ENCODE data around the gene SLIT1.

Gene SLIT1

DNA sequence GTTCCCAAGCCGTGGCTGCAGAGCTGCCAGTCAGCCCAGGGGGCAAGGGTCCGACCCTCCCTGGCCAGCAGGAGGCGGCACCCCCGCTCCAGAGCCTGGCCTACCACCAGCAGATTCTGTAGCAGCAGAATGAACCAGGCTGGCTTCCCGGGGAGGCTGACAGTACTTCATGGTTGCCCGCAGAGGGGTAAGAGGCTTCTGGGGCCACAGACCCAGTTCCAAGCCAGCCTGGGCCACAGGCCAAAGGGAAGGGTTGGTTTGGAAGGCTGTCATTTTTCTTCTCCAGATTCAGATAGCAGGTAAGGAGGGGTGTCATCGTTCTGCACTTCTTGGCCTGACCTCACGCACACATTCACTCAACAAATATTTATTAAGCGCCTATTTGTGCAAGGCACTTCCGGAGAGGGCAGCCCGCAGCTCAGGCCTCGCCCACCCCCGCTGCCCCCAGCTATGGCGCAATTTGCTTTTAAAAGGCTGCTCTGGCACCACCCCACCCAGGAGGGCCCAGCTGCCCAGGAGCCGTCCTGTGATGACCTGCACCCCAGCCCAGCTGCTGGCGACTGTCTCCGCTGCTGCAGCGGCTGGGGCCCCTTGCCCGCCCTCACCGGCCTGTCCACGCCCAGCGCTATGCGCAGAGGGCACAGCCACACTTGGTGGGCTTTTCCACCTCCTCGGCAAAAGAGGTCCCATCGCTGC lies 185.1 kb downstream of the SLIT1 start:
- no peak for DNase-seq (ENCODE audit: low spot score)

DNA sequence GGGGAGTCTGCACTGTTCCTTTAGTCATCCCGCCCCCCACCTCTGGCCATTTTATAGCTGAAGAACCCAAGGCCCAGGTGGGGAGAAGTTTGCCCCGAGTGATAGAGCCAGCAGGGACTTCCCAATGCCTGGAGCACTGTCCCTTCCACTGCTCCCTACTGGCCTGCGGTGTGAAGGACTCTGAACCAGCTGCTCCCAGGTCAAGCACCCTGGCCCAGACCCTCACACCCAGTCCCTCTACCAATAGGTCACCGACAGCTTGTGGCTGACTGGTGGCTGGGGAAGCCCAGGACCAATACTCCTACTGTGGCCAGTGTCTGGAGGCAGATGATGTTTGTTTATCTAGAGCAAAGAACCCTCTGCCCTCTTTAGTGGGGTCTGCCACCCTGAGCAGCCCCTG lies 185.8 kb downstream of the SLIT1 start:
- DNase-seq (ENCODE audit: low spot score): no peak

DNA sequence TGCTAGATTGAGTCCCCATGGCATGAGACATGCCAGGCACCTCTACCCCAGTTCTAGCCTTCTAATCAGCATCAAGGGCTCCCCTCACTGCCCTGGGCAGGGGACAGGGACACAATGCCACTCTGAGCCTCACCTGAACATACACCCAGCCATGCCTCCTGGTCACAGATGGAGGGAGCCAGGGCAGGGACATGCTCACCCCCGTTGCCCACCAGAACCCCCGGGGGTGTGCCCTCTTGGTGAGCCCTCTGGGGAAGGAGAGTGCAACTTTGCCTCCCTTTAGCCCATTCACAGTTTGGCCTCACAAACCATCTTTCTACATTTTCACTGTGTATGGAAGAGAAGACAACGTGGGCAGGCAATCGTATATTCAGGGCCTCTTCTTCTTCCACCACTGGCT lies 186.4 kb downstream of the SLIT1 start:
- no peak for DNase-seq (ENCODE audit: low spot score)

DNA sequence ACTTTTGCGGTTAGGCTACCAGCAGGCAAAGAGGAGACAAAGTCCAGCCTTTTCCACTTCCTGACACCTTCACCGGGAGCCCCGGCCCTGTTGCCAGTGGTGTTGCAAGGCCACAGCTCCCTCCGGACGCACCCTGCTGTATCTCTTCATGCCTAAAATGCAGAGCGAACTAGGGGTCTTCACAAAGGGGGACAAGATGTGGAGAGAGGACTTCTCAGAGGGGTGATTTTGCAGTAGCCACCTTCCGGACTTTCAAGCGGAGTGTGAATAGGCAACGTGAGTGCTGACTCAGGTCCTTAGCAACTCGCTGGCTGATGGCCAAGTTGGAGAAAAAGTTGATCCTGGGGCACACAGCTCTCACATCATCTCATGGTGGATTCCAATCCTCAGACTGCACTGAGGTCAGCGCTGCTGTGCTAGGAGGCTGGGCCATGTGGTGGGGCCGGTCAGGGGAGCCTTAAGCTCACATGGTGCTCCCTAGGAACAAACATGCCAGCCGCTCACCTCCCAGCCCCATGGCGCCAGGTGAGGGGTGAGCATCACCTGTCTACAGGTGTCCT lies 187.3 kb downstream of the SLIT1 start:
- no peak for DNase-seq (ENCODE audit: low spot score)

DNA sequence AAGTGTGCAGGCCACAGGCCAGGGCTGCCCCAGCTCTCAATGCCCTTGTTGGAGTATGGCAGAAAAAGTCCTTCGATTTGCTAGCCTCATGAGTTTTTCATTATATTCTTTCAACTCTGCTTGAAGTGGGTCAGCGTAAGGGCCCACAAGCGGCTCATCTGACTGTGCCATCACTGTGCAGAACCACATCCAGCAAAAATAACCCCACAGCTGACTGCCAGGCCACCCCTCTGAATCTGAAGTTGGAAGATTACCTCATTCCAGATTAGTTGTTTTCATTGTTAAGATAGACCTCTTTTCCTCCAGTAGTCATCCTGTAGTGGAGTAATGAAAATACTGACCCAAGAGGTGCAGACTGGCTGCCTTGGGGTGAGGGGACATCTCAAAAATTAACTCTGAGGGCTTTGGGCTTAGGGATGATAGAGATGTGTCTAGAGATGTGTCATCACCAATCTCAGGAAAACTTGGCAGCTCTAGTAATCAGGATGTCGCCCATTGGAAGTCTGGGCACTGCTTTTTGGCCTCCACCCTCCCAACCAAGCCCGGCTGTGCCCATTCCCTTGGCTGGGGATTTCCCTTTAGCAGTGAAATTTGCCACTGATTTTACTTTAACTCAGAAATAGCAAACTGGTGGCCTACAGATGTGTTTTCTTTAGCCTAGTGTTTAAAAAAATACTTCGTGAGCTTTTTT lies 189.3 kb downstream of the SLIT1 start:
- DNase-seq (ENCODE audit: low spot score): no peak

DNA sequence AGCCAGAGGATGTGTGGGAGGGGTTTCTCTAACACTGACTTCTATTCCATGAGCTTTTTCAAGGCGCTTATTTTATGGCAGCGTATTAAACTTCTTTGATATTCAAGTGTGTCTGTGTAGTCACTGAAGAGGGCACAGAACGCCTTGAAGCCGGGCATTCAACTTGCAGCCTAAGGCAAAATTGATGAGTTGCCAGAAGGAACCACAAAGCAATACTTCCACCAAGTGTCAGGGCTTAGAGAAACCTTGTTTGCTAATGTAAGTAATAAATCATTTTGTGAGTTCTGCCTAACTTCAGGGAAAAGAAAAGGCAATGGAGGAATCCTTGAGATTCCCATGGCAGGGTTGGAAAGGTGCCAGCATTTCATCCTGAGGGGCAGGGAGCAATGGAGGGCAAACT lies 189.9 kb downstream of the SLIT1 start:
- no peak for DNase-seq (ENCODE audit: low spot score)

DNA sequence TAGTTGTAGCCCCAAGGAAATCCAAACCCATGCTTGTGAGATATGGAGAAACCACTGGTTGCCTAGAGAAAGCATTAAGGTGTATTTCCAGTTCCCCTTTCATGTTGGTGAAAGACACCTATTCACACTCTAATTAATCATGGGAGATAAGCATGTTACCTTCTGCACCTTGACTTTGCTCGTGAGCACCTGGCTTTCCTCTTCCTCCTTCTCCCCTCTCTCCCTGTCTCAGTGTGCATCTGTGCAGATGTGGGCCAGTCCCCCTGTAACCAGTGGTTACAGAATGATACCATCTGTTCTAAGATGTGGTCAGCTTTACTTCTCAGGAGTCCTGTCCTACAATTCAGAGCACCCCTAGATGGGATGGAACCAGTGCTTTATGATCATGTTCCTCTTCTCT lies 193.0 kb downstream of the SLIT1 start:
- DNase-seq (ENCODE audit: low spot score): no peak

DNA sequence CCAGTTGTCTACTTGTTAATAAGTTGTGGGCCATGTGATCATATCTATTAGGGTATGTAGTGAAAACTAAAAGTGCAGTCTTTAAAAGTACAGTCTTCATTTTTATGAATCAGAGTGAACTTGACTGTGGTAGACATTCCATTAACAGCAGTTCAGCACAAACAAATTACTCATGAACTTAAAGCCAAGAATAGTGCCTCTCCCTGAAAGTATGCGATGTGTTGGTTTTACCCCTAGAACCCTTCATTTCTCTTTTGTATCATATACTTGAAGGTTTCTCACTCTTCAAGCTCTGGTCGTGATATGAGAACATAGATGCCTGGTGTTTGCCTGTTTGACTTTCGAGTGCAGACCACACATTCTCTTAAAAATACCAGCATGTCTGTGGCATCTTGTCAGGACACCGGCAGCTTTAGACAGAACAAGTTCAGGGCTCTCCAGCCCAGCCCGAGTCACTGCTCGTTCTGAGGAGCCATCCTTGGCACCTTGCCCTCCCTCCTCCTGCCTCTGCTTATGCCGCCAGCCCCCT lies 194.4 kb downstream of the SLIT1 start:
- DNase-seq (ENCODE audit: low spot score): no peak

DNA sequence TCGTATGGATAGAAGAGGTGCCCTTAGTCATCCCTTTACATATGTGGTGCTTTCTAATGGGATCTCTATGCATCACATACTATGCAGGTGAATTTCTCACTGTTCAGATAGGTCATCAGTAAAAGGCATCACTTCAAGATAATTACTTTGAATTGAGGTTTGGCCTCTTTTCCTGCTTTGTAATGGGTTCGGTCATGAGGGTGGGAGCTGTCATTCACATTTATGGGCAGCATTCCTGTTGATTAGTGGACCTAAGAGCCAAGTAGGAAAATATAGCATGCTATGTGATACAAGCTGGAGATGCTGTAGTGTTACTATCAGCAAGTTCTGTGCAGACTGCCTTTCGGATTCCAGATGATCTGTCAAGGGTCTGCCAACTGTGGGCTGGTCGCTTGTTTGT lies 197.3 kb downstream of the SLIT1 start:
- DNase-seq (ENCODE audit: low spot score): no peak

DNA sequence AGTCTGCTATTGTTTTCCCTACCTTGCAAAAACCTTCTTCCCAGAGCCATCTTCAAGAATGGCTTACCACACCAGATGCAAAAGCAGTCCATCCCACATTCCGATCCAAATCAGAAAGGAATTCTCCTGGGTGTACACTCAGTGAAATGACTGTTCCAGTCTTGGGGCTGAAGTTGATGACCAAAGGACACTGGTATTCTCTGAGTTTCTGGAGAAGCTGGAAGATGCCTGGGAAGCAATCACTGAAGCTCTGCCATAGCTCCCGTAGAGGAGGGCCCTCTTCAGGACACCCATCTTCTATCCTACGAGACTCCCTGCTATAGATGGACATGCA lies 197.9 kb downstream of the SLIT1 start:
- no peak for DNase-seq (ENCODE audit: low spot score)

DNA sequence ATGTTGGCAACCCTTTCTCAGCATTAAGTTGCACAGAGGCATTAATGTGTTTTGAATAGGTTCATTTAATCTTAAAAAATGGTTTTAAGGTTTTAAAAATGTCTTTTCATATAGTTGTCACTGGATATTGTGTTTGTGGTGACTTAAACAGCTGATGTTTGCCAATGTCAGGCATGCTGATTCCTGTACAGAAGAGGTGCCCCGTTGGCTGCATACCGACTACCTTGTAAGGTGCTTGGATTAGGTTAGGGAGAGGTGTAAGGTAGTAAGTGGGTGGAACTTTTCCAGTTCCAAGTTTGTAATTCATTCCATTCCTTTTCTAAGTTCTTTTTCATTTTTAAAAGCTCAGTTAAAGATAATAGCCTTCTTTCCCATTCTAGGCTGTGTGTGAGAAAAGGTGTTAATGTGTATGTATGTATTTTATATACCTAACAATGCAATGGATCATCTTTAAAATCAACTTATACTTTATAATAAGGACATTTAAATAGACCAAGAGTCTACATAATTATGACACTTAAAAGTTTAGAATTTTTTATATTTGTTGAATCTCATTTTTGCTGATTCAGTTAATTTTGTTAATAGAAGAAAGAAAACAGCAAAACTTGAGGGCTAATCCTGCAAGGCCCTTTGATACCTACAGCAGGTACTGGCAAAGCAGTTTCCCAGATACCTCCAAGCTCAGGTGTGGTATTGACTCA lies 198.5 kb downstream of the SLIT1 start:
- DNase-seq (ENCODE audit: low spot score): no peak

DNA sequence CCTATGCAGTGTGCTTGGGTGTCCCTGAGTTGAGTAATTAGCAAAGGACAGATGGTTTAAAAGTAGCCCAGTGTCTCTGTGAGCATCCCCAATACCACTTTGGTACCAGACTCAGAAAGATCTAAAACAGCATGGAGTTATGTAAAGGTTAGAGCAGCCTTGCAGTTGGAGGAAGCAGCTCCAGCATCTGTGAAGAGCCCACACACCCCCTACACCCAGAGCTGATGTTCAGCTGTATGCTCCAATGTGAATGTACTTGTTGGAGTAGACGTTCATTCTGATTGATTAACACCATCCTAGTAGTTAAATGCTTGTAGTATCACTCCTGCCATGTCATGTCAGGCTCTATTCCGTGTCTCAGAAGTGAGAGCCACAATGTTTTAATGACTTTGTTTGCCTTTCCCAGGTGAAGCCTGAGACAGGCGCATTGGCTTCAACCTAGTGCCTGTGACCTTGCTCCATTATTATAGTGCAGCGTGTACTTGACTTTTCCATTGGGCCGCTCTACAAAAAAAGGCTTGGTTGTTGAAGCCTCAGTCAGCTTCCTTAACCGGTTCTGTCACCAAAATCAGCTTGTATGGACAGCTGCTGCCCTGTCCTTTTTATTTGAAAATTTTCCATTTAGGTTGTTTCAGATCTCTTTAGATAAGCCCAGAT lies 199.4 kb downstream of the SLIT1 start:
- no peak for DNase-seq (ENCODE audit: low spot score)

DNA sequence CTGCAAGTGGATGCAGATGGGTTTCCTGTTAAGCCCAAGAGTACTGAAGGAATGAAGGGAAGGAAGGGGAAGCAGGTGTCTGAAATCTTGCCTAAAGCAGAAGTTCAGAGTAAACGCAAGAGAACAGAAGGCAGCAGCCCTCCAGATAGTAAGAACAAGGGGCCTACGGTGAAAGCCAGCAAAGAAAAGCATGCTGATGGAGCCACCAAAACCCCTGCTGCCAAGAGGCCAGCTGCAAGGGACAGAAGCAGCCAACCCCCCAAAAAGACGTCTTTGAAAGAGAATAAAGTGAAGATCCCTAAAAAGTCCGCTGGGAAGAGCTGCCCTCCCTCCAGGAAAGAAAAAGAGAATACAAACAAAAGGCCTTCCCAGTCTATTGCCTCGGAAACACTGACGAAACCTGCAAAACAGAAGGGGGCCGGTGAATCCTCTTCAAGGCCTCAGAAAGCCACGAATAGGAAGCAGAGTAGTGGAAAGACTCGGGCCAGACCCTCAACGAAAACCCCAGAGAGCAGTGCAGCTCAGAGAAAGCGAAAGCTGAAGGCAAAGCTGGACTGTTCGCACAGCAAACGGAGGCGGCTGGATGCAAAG lies 201.1 kb downstream of the SLIT1 start:
- no peak for DNase-seq (ENCODE audit: low spot score)

DNA sequence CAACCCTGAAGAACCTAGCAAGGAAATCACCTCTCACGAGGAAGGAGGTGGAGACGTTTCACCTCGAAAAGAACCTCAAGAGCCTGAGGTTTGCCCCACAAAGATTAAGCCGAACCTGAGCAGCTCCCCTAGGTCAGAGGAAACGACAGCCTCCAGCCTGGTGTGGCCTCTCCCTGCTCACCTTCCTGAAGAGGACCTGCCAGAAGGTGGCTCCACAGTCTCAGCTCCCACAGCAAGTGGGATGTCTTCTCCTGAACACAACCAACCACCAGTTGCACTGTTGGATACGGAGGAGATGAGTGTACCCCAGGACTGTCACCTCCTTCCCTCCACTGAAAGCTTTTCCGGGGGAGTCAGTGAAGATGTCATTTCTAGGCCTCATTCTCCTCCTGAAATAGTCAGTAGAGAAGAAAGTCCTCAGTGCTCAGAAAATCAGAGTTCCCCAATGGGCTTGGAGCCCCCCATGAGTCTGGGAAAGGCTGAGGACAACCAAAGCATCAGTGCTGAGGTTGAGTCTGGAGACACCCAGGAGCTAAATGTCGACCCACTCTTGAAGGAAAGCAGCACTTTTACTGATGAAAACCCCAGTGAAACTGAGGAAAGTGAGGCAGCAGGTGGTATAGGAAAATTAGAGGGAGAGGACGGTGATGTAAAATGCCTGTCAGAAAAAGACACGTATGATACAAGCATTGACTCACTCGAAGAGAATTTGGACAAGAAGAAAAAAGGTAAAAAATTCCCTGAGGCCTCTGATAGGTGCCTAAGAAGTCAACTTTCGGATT lies 203.4 kb downstream of the SLIT1 start:
- DNase-seq (ENCODE audit: low spot score): no peak

DNA sequence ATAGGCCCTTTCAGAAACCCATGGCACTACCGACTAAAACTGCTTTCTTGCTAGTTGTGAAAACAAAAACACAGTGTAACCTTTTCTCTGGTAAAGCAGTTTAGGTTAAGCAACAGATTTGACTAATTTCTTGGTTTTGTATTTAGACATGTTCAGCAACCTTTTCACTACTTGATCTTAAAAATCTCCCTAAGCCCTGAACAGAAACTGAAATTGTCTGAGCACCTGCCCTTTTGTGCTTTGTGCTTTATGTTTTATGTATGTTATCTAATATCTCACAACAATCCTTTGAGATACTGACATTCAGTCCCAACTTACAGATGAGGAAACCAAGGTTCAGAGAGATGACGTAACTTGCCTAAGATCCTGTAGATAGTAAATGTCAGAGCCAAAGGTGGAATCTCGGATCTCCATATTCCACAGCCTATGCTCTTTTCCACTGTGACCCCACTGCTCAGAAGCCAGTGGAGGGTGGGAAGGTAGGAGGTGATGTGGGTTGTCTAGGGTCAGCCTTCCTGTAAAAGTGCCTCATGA lies 207.1 kb downstream of the SLIT1 start:
- DNase-seq (ENCODE audit: low spot score): no peak

DNA sequence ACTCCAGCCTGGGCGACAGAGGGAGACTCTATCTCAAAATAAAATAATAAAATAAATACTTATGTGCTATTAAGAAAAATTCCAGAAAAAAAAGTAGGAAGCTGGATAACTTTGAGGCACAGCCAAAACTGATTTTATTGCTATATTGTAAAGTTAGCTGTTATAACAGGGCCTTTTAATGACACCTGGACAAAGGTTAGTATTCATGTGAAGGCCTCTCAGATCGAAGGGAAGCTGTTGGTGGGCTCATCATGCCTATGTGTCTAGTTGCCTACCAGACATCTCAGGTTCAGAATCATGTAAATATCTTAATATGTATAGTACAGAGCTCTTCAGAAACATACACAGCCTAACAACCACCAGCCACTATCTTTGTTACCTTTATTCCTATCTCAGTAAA lies 210.6 kb downstream of the SLIT1 start:
- DNase-seq (ENCODE audit: low spot score): no peak

DNA sequence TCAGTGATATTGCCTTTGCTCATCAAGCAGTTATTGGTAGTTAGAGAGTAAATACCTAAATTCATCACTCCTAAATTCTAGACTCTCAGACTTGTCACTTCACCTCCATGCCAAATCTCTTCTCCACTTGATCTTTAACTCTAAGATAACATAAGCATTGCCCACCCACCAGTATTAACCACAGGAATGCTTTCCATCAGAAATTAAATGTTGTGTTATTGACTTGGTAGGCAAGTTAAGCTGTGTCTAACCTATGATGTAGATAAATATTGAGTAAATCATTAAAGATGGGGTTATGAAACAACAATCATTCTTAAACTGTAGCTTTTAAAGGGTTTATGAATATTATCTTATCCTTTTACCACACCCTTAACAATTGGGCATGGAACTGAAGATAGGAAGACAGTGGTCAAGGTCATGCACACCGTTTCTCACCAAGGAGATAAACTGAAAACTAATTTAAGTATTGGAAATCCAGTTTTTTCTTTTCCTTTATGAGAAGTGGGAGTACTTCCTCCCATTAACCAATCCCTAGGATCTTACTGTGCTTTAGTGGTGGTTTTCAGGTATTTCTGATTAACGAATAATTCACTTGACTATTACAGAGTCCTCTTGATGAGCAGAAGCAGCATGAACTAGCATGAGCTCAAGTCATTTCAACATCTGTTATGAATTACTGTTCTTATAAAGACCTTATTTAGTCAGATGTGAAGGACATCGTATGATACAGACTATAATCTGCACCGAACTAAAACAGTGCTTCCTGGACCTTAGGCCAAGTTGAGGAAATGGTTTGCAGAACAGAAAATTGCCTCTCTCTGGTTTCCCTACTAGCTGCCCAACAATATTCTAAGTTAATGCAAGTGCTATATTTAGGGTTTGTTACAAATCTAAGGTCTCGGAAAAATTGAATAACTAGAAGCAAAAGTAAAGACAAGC lies 211.7 kb downstream of the SLIT1 start:
- DNase-seq (ENCODE audit: low spot score): no peak

DNA sequence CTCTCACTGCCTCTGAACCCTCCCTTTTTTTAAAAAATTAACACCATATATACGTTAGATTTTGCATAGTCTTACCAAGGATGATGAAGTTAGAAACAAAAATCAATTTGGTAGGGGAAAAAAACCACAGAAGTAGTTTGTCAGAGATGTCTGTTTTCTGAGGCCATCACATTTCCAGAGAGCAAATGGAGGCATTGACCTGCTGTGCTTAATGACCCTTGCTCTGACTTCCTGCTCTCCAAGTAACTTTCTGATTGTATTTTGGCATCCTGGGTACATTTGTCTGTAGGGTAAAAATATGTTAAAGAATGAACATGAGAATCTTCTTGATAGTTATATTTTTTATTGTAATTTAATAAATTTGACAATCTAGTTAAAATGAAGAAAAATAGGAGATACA lies 213.5 kb downstream of the SLIT1 start:
- DNase-seq (ENCODE audit: low spot score): no peak

DNA sequence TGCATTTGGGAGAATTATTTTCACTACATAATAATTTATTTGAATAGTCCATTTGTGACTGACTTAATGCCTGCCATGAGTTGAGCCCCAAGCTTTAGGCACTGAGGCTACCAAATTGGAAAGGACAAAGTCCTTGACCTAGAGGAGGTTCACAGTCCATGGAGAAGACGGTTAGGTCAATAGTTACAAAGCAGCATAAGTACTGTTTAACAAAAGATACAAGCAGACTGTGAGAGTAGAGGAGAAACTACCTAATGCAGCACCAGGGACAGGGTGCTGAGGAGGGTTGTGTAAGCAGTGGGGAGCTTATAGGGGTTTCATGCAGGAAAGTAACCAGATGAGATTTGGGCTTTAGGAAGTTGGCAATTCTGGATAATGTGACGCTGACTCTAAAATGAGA lies 214.4 kb downstream of the SLIT1 start:
- no peak for DNase-seq (ENCODE audit: low spot score)
